Astrocyte of the spinal cord (primary cell): ENCODE results near the gene SLIT3.

Source experiments
- DNase-seq: peaks from one replicate; pipeline ENCODE4 v3.0.0; 2011; ENCODE audit warnings: low read depth, low spot score
- H3K4me3 ChIP-seq: 2 replicates; pipeline ENCODE4 v1.5.1; 2011; ENCODE audit warnings: low read depth, mild to moderate bottlenecking, low read length, moderate library complexity
- CTCF ChIP-seq: IDR thresholded peaks from 2 replicates; pipeline ENCODE4 v1.5.1; 2012; ENCODE audit warnings: low read depth, mild to moderate bottlenecking, low read length, inconsistent platforms
- in situ Hi-C: cut with HindIII; loops from 2 replicates; pipeline ENCODE4 v1.10.0; 2017; ENCODE audit warnings: low sequenced_read_pairs

Gene SLIT3

DNA sequence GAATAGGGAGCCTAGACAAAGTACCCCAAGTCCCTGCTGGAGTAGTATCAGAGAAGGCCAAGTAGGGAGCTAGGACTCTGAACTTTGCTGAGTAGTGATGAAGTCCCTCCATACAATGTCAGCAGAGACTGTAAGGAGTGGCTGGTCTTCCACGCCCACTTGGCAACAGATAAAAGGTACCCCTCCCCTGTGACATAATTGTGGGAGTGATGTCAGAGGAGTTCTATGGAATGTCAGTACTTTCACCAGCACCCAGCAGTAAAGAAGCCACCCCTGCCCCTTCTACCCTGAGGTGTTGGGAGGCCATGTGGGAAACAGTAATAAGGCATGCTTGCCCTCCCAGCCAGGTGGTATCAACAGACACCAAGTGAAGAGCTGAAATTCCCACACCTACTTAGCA, 143.9 kb downstream of the SLIT3 start:
- in situ Hi-C loops = no loop called here
- no peak overlapping the region for H3K4me3 ChIP-seq
- no peak for TF ChIP-seq CTCF
- no peak for DNase-seq

GRCh38 chr5:169154679-169155078, 146.3 kb downstream of the SLIT3 start:
- no peak for DNase-seq
- H3K4me3 ChIP-seq = no peak overlapping the region
- no peak for TF ChIP-seq CTCF
- in situ Hi-C loops = no loop called here

GRCh38 chr5:169153405-169153804, 147.5 kb downstream of the SLIT3 start:
- H3K4me3 ChIP-seq = no peak overlapping the region
- in situ Hi-C loops = no loop called here
- no peak for DNase-seq

GRCh38 chr5:169152946-169153345, 148.0 kb downstream of the SLIT3 start:
- DNase-seq = no peak
- in situ Hi-C loops = no loop called here
- no peak overlapping the region for H3K4me3 ChIP-seq
- TF ChIP-seq CTCF = no peak

More at GRCh38 chr5:169153405-169153804, 147.5 kb downstream of the SLIT3 start:
- no peak for TF ChIP-seq CTCF

GRCh38 chr5:169152453-169152852, 148.5 kb downstream of the SLIT3 start:
- TF ChIP-seq CTCF = no peak
- DNase-seq = no peak
- H3K4me3 ChIP-seq = no peak overlapping the region
- in situ Hi-C loops = no loop called here

GRCh38 chr5:169151051-169151805, 149.7 kb downstream of the SLIT3 start:
- H3K4me3 ChIP-seq = no peak overlapping the region
- no peak for DNase-seq
- in situ Hi-C loops = no loop called here
- TF ChIP-seq CTCF = no peak
